Amniotic stem cell (primary cell): ENCODE results near the gene OTOG.
"Not testable (repeated sequence)": the region's sequence is repeated elsewhere in the genome, so short reads cannot be mapped to it uniquely, and the experiment has no call there.

Source experiments
- DNase-seq: peaks from one replicate; lab custom pipeline; 2025; lab: John Stamatoyannopoulos, UW

OTOG gene

GRCh38 chr11:17605651-17606122 lies 58.6 kb downstream of the OTOG start:
- no peak for DNase-seq

GRCh38 chr11:17606233-17607082 lies 59.4 kb downstream of the OTOG start:
- DNase-seq, result no peak

GRCh38 chr11:17607083-17607429 lies 60.0 kb downstream of the OTOG start:
- no peak for DNase-seq

GRCh38 chr11:17607591-17608570 lies 60.8 kb downstream of the OTOG start:
- no peak for DNase-seq

- DNase-seq, result no peak
These were observed 61.8 kb downstream of the OTOG start for GRCh38 chr11:17608821-17609220.

- no peak for DNase-seq
These were observed 62.4 kb downstream of the OTOG start for GRCh38 chr11:17609291-17610084.

- no peak for DNase-seq
These were observed 63.2 kb downstream of the OTOG start for GRCh38 chr11:17610085-17610894.

GRCh38 chr11:17611049-17611448 lies 64.0 kb downstream of the OTOG start:
- DNase-seq, result no peak

GRCh38 chr11:17611503-17612220 lies 64.6 kb downstream of the OTOG start:
- no peak for DNase-seq

GRCh38 chr11:17612221-17613188 lies 65.4 kb downstream of the OTOG start:
- no peak for DNase-seq

- DNase-seq, result no peak
These were observed 66.4 kb downstream of the OTOG start for GRCh38 chr11:17613428-17613962.

- DNase-seq, result no peak
These were observed 66.9 kb downstream of the OTOG start for GRCh38 chr11:17613983-17614382.

- DNase-seq, result not testable (repeated sequence)
These were observed 75.7 kb downstream of the OTOG start for GRCh38 chr11:17622711-17623110.

GRCh38 chr11:17629113-17629512 lies 82.1 kb downstream of the OTOG start:
- DNase-seq, result no peak

GRCh38 chr11:17630936-17631335 lies 83.9 kb downstream of the OTOG start:
- no peak for DNase-seq

- DNase-seq, result no peak
These were observed 84.8 kb downstream of the OTOG start for GRCh38 chr11:17631702-17632365.

- no peak for DNase-seq
These were observed 86.4 kb downstream of the OTOG start for GRCh38 chr11:17633279-17633986.
